PC-9 (cell line): ENCODE measurements around the gene ZNF212. TPM values are rescaled to one million over a fixed set of nuclear protein-coding genes. Genes with fewer than 3 reads are reported as not detected.

ENCODE experiments used
- BruUV-seq: library from RNA; stranded (reverse); fragments of 400-500 nt; replicated peaks from 2 replicates; lab custom pipeline; 2021; lab: Mats Ljungman, UMichigan
- CTCF ChIA-PET: fragments of 300-600 bp; sonication (Branson Sonifier 250); formaldehyde crosslinking; loops from one replicate; lab custom pipeline; 2022; ENCODE audit warnings: antibody characterized with exemption; lab: Charles Lee
- POLR2A ChIA-PET: fragments of 300-600 bp; sonication (Branson Sonifier 250); formaldehyde crosslinking; loops from one replicate; lab custom pipeline; 2022; ENCODE audit warnings: antibody characterized with exemption; ENCODE audit not compliant: unreplicated experiment; lab: Charles Lee
- DNase-seq, 2 experiments: peaks; one replicate each; pipeline versions ENCODE4 v3.0.0 to v3.0.0-alpha.2; 2015 to 2022; ENCODE audit warnings: mixed read lengths in 1 of 2
- H2AFZ ChIP-seq: fragments of 200-600 bp; sonication (generic); 2 replicates; pipeline ENCODE4 v1.8.1; 2017; ENCODE audit warnings: antibody characterized with exemption
- H3F3A ChIP-seq: fragments of 200-600 bp; sonication (generic); 2 replicates; pipeline ENCODE4 v1.8.1; 2017; ENCODE audit warnings: antibody characterized with exemption, mild to moderate bottlenecking, low read depth; ENCODE audit not compliant: insufficient read depth
- H3K27ac ChIP-seq: fragments of 200-600 bp; sonication (generic); 2 replicates; pipeline ENCODE4 v1.6.1; 2016; ENCODE audit warnings: mixed run types
- H3K27me3 ChIP-seq: fragments of 200-600 bp; sonication (generic); 2 replicates; pipeline ENCODE4 v1.6.1; 2016; ENCODE audit warnings: low read depth, mixed run types; ENCODE audit not compliant: insufficient read depth
- H3K36me3 ChIP-seq: fragments of 200-600 bp; sonication (generic); 2 replicates; pipeline ENCODE4 v1.6.1; 2016; ENCODE audit warnings: low read depth, mixed run types
- H3K4me1 ChIP-seq: fragments of 200-600 bp; sonication (generic); replicated peaks from 2 replicates; pipeline ENCODE4 v1.6.1; 2016; ENCODE audit warnings: mixed run types; ENCODE audit not compliant: insufficient read depth
- H3K4me2 ChIP-seq: fragments of 200-600 bp; sonication (generic); 2 replicates; pipeline ENCODE4 v1.6.1; 2017; ENCODE audit warnings: mixed run types
- H3K4me3 ChIP-seq: fragments of 200-600 bp; sonication (generic); 2 replicates; pipeline ENCODE4 v1.6.1; 2016; ENCODE audit warnings: mixed run types
- H3K79me2 ChIP-seq: fragments of 200-600 bp; sonication (generic); 2 replicates; pipeline ENCODE4 v1.6.1; 2017; ENCODE audit warnings: low read depth, mixed run types
- H3K9me2 ChIP-seq: fragments of 200-600 bp; sonication (generic); 2 replicates; pipeline ENCODE4 v1.8.1; 2017; ENCODE audit warnings: mild to moderate bottlenecking; ENCODE audit not compliant: insufficient read depth
- H3K9me3 ChIP-seq: fragments of 200-600 bp; sonication (generic); 2 replicates; pipeline ENCODE4 v1.8.1; 2016; ENCODE audit warnings: low read depth; ENCODE audit not compliant: insufficient read depth
- H4K20me1 ChIP-seq: fragments of 200-600 bp; sonication (generic); 2 replicates; pipeline ENCODE4 v1.8.1; 2017; ENCODE audit not compliant: insufficient read depth
- EZH2 ChIP-seq: fragments of 200-600 bp; sonication (generic); IDR thresholded peaks from 2 replicates; pipeline ENCODE4 v1.8.0; 2017; ENCODE audit warnings: antibody characterized with exemption, low read depth
- intact Hi-C: fragments of 100-400 bp; cut with micrococcal nuclease; formaldehyde crosslinking; loops from one replicate; pipeline ENCODE4 v1.10.0; 2022; ENCODE audit not compliant: unreplicated experiment
- total RNA-seq: library from RNA; stranded (reverse); gene quantifications from 2 replicates; pipeline ENCODE4 v1.2.3, GENCODE V29; 2021
- TF ChIP-seq, protein P1 (sequence below): fragments of 200-600 bp; sonication (generic); conservative IDR thresholded peaks from 2 replicates; pipeline ENCODE4 v1.6.1; 2017; ENCODE audit warnings: mixed run types, antibody characterized with exemption, mild to moderate bottlenecking, moderate library complexity

The ZNF212 gene
- total RNA-seq, 1 experiment from 2014 or later: 16.9 TPM

- Histone ChIP-seq H4K20me1 (peaks cover 16% of the 10 kb centered on the region), H3K36me3 (peaks cover 54% of the 10 kb centered on the region), H3K27ac (no peak overlapping the region), H3K4me1 (peaks cover 22% of the 10 kb centered on the region), H3K79me2 (peaks cover 70% of the 10 kb centered on the region), H3K9me2 (no peaks in the 10 kb centered on the region), H3K4me3 (no peak overlapping the region), H2AFZ (no peak overlapping the region), H3F3A (peaks cover 19% of the 10 kb centered on the region), H3K9me3 (no peaks in the 10 kb centered on the region), H3K4me2 (no peak overlapping the region), H3K27me3 (no peaks in the 10 kb centered on the region)
- no TSS peak for BruUV-seq
- no peak for DNase-seq
- CTCF ChIA-PET: no interaction called here
- intact Hi-C loops: loop anchor here (5.0 kb wide), 1 partner anchor 52 kb away; the partner anchor contains the start of gene ZNF398
- POLR2A ChIA-PET: no interaction called here
- TF ChIP-seq, protein P1, sequence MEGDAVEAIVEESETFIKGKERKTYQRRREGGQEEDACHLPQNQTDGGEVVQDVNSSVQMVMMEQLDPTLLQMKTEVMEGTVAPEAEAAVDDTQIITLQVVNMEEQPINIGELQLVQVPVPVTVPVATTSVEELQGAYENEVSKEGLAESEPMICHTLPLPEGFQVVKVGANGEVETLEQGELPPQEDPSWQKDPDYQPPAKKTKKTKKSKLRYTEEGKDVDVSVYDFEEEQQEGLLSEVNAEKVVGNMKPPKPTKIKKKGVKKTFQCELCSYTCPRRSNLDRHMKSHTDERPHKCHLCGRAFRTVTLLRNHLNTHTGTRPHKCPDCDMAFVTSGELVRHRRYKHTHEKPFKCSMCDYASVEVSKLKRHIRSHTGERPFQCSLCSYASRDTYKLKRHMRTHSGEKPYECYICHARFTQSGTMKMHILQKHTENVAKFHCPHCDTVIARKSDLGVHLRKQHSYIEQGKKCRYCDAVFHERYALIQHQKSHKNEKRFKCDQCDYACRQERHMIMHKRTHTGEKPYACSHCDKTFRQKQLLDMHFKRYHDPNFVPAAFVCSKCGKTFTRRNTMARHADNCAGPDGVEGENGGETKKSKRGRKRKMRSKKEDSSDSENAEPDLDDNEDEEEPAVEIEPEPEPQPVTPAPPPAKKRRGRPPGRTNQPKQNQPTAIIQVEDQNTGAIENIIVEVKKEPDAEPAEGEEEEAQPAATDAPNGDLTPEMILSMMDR: no peak
- no peak for TF ChIP-seq EZH2
Observed at GRCh38 chr7:149199234-149199995, 40.0 kb upstream of the ZNF212 start.

DNA sequence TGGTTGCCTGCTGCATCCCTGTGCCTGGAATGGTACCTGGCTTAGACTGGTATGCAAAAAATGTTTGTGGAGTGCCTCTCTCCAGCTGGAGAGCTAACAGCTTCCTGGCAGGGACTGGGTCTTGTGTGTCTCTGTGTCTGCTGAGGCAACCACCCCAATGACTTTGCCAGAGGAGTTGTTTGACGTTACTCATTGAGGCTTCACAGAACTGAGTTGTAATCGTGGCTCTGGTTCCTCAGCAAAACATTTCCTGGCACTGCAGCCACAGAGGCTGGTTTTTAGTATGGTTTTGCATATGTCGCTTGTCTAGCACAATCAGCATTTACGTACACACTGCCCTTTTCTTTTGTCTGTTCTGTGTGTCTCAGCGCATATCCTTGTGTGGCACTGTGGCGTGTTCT, 36.6 kb upstream of the ZNF212 start:
- Histone ChIP-seq H3K9me2 (no peaks in the 10 kb centered on the region), H2AFZ (no peak overlapping the region), H3K4me2 (no peak overlapping the region), H3K27me3 (no peaks in the 10 kb centered on the region), H3K9me3 (no peaks in the 10 kb centered on the region), H3F3A (peaks cover 24% of the 10 kb centered on the region), H3K79me2 (peaks cover 61% of the 10 kb centered on the region), H3K27ac (no peak overlapping the region), H3K4me3 (no peak overlapping the region), H3K36me3 (peaks cover 64% of the 10 kb centered on the region), H4K20me1 (0 out of 2 replicates have a peak, but pooled peaks cover 5% of the 10 kb centered on the region), H3K4me1 (peaks cover 30% of the 10 kb centered on the region)
- TF ChIP-seq, protein P1: no peak
- no peak for TF ChIP-seq EZH2
- no TSS peak for BruUV-seq
- ChIA-PET POLR2A (no interaction called here), CTCF (interaction anchor here (0.8 kb wide), 1 partner anchor 294 kb away, joined by 19 read pairs; no protein-coding TSS in a partner anchor)
- intact Hi-C loops: no loop called here
- no peak for DNase-seq

DNA sequence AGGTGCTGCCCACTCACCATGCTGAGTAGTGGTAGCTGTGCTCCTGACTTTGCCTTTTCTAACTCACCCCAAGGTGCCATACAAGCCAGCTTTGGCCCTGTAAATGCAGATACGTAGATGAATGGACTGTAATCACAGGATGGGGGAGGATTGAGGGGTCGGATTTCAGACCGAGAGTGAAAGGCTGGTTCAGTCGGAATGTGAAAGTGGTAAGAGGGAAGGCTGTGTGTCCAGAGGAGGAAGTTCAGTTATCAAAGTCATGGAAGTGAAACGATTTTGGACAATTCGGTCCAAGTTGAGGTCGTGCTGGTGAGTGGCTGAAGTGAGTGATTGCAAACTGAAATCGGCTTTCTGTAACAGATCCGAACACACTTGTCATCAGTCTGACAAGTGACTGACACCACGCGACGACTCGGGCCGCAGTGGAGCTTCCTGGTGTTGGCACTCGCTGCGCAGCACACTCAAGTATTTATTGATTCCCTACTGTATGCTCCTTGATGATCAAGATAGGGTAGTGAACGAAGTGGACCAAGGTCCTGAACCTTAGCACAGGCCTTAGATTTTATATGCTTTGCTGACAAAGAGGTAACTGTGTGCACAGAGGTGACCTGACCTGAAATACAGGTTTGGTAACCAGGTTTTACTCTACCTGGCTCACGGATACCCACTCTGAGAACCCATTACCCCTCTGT, 33.6 kb upstream of the ZNF212 start:
- H3K9me3 ChIP-seq: no peaks in the 10 kb centered on the region
- POLR2A ChIA-PET: no interaction called here
- H3K79me2 ChIP-seq: peaks cover 37% of the 10 kb centered on the region
- H4K20me1 ChIP-seq: no peaks in the 10 kb centered on the region
- H3K9me2 ChIP-seq: no peaks in the 10 kb centered on the region
- peaks cover 67% of the 10 kb centered on the region for H3K36me3 ChIP-seq
- no TSS peak for BruUV-seq
- peaks cover 36% of the 10 kb centered on the region for H3F3A ChIP-seq
- H3K27ac ChIP-seq: peak overlapping the region; percentile 82
- H3K4me3 ChIP-seq: peak overlapping the region; percentile 45
- no peaks in the 10 kb centered on the region for H3K27me3 ChIP-seq
- peaks cover 29% of the 10 kb centered on the region for H3K4me1 ChIP-seq
- intact Hi-C loops: no loop called here
- peak overlapping the region; percentile 81 for H3K4me2 ChIP-seq
- no peak for TF ChIP-seq EZH2
- TF ChIP-seq, protein P1: no peak
- no peak overlapping the region for H2AFZ ChIP-seq
- CTCF ChIA-PET: no interaction called here
- DNase-seq: peak; percentile 48 to 89
